Large intestine (tissue), 3 donors: ENCODE data around the gene RNF180. TPM values are rescaled to one million over a fixed set of nuclear protein-coding genes. Genes with fewer than 3 reads are reported as not detected.
"Not testable (repeated sequence)": the region's sequence is repeated elsewhere in the genome, so short reads cannot be mapped to it uniquely, and the experiment has no call there.

Source experiments
- DNase-seq, 2 donors: peaks; one replicate each; pipeline versions ENCODE4 v3.0.0 to v3.0.0-alpha.2; 2013
- H3K27ac ChIP-seq: one replicate; pipeline ENCODE4 v1.5.1; 2013; ENCODE audit warnings: low read length
- H3K27me3 ChIP-seq: 2 replicates; pipeline ENCODE4 v1.6.1; 2013; ENCODE audit warnings: low read length; ENCODE audit not compliant: control insufficient read depth, insufficient read depth
- H3K36me3 ChIP-seq: 2 replicates; pipeline ENCODE4 v1.6.1; 2013; ENCODE audit warnings: low read length; ENCODE audit not compliant: control insufficient read depth, insufficient read depth
- H3K4me1 ChIP-seq: one replicate; pipeline ENCODE4 v1.6.1; 2013; ENCODE audit warnings: low read length; ENCODE audit not compliant: control insufficient read depth, insufficient read depth
- H3K4me3 ChIP-seq: one replicate; pipeline ENCODE4 v1.5.1; 2013; ENCODE audit warnings: low read length
- H3K9me3 ChIP-seq: one replicate; pipeline ENCODE4 v1.6.1; 2013; ENCODE audit warnings: mild to moderate bottlenecking, low read depth, low read length, moderate library complexity; ENCODE audit not compliant: control insufficient read depth
- WGBS: methylation state at CpG from one replicate; pipeline ENCODE4 v1.1.5; 2013; ENCODE audit warnings: low lambda C conversion rate; ENCODE audit not compliant: insufficient coverage; 5-methylcytosine and 5-hydroxymethylcytosine counted together
- polyA plus RNA-seq: library from polyadenylated mRNA; unstranded; fragments of 120-200 nt; gene quantifications from one replicate; pipeline ENCODE4 v1.2.1, GENCODE V29; 2013

Gene RNF180
- polyA plus RNA-seq, 1 donor: 5.6 TPM

- Histone ChIP-seq H3K9me3 (no peaks in the 10 kb centered on the region), H3K27me3 (no peaks in the 10 kb centered on the region), H3K4me1 (no peaks in the 10 kb centered on the region), H3K36me3 (no peaks in the 10 kb centered on the region), H3K27ac (no peak overlapping the region), H3K4me3 (no peak overlapping the region)
- 88% methylated on average over 1 of the region's 4 CpGs for WGBS
- DNase-seq: no peak
Observed at GRCh38 chr5:64269164-64269563, 103.5 kb downstream of the RNF180 start.

- 60% methylated on average over 1 of the region's 1 CpG for WGBS
- H3K9me3 ChIP-seq: no peaks in the 10 kb centered on the region
- no peaks in the 10 kb centered on the region for H3K4me1 ChIP-seq
- H3K27me3 ChIP-seq: no peaks in the 10 kb centered on the region
- no peak overlapping the region for H3K27ac ChIP-seq
- no peak overlapping the region for H3K4me3 ChIP-seq
- no peak for DNase-seq
- no peaks in the 10 kb centered on the region for H3K36me3 ChIP-seq
Observed at GRCh38 chr5:64273276-64273675, 107.6 kb downstream of the RNF180 start.

GRCh38 chr5:64285188-64286130 is 119.8 kb downstream of the RNF180 start:
- no peak overlapping the region for H3K27ac ChIP-seq
- H3K36me3 ChIP-seq: no peaks in the 10 kb centered on the region
- H3K27me3 ChIP-seq: no peaks in the 10 kb centered on the region
- WGBS: no CpG with 5 or more reads among the region's 8 CpGs
- H3K9me3 ChIP-seq: no peaks in the 10 kb centered on the region
- DNase-seq: no peak
- no peak overlapping the region for H3K4me3 ChIP-seq
- no peaks in the 10 kb centered on the region for H3K4me1 ChIP-seq

GRCh38 chr5:64286381-64286780 is 120.7 kb downstream of the RNF180 start:
- Histone ChIP-seq H3K27ac (no peak overlapping the region), H3K27me3 (no peaks in the 10 kb centered on the region), H3K4me1 (no peaks in the 10 kb centered on the region), H3K9me3 (no peaks in the 10 kb centered on the region), H3K36me3 (no peaks in the 10 kb centered on the region), H3K4me3 (no peak overlapping the region)
- no CpG with 5 or more reads among the region's 1 CpG for WGBS
- no peak for DNase-seq

GRCh38 chr5:64288496-64288895 is 122.9 kb downstream of the RNF180 start:
- not testable (repeated sequence) for H3K9me3 ChIP-seq, H3K4me3 ChIP-seq, H3K27me3 ChIP-seq, DNase-seq, H3K36me3 ChIP-seq, H3K4me1 ChIP-seq, H3K27ac ChIP-seq
- 83% methylated on average over 1 of the region's 2 CpGs for WGBS

GRCh38 chr5:64292611-64293215 is 127.1 kb downstream of the RNF180 start:
- H3K9me3 ChIP-seq: no peaks in the 10 kb centered on the region
- no peak for DNase-seq
- WGBS: no CpG with 5 or more reads among the region's 3 CpGs

GRCh38 chr5:64295101-64295500 is 129.5 kb downstream of the RNF180 start:
- Histone ChIP-seq H3K36me3 (no peaks in the 10 kb centered on the region), H3K4me1 (no peaks in the 10 kb centered on the region), H3K4me3 (no peak overlapping the region), H3K27ac (no peak overlapping the region), H3K27me3 (no peaks in the 10 kb centered on the region), H3K9me3 (no peaks in the 10 kb centered on the region)
- no peak for DNase-seq
- no CpG with 5 or more reads among the region's 1 CpG for WGBS

More at GRCh38 chr5:64292611-64293215, 127.1 kb downstream of the RNF180 start:
- Histone ChIP-seq H3K36me3 (no peaks in the 10 kb centered on the region), H3K4me1 (no peaks in the 10 kb centered on the region), H3K27me3 (no peaks in the 10 kb centered on the region), H3K4me3 (no peak overlapping the region), H3K27ac (no peak overlapping the region)

- no peak overlapping the region for H3K27ac ChIP-seq
- H3K36me3 ChIP-seq: no peaks in the 10 kb centered on the region
- H3K9me3 ChIP-seq: no peaks in the 10 kb centered on the region
- H3K4me1 ChIP-seq: no peaks in the 10 kb centered on the region
- no peak overlapping the region for H3K4me3 ChIP-seq
- DNase-seq: no peak
- H3K27me3 ChIP-seq: no peaks in the 10 kb centered on the region
- WGBS: 83% methylated on average over 1 of the region's 1 CpG
Observed at GRCh38 chr5:64298586-64298985, 132.9 kb downstream of the RNF180 start.

GRCh38 chr5:64299805-64300204 is 134.2 kb downstream of the RNF180 start:
- H3K9me3 ChIP-seq: no peaks in the 10 kb centered on the region
- 60% methylated on average over 1 of the region's 2 CpGs for WGBS
- DNase-seq: no peak

GRCh38 chr5:64301566-64301965 is 135.9 kb downstream of the RNF180 start:
- Histone ChIP-seq H3K4me1 (no peaks in the 10 kb centered on the region), H3K36me3 (no peaks in the 10 kb centered on the region), H3K4me3 (no peak overlapping the region), H3K9me3 (no peaks in the 10 kb centered on the region), H3K27me3 (no peaks in the 10 kb centered on the region), H3K27ac (no peak overlapping the region)
- DNase-seq: no peak

More at GRCh38 chr5:64299805-64300204, 134.2 kb downstream of the RNF180 start:
- H3K4me3 ChIP-seq: no peak overlapping the region
- no peaks in the 10 kb centered on the region for H3K4me1 ChIP-seq
- H3K27me3 ChIP-seq: no peaks in the 10 kb centered on the region
- H3K27ac ChIP-seq: no peak overlapping the region
- no peaks in the 10 kb centered on the region for H3K36me3 ChIP-seq
